Measurements from ENCODE around the gene CRB3. TPM values are rescaled to one million over a fixed set of nuclear protein-coding genes. Genes with fewer than 3 reads are reported as not detected.

The CRB3 gene
- total and polyA plus RNA-seq, 2 of the 8 experiments (the other 6 are each of a cell fraction or from before 2014, with no cell fraction given), result 21.1 to 24.6 TPM

GRCh38 chr19:6501740-6502648 is 37.9 kb downstream of the CRB3 start, which contains the start of gene TUBB4A (continued):
- TF ChIP-seq BCL11A (IDR thresholded peaks at IDR 0.05; ENCODE audit: low read depth in 2 of 2, low read length in 2 of 2) (no peak), HDAC2 (IDR thresholded peaks at IDR 0.05; ENCODE audit: borderline replicate concordance in 1 of 2, low read depth in 2 of 2, low read length in 2 of 2) (0 out of 4 replicates have a peak, but pooled peaks of 1 of the 2 experiments have one; percentile 15), POU5F1 (IDR thresholded peaks at IDR 0.05; ENCODE audit: low read depth, low read length) (no peak), JUN (IDR thresholded peaks at IDR 0.05; ENCODE audit: low read depth, low read length) (no peak), TBP (IDR thresholded peaks at IDR 0.05; ENCODE audit: low read depth, low read length) (no peak), ASH2L (IDR thresholded peaks at IDR 0.05; ENCODE audit: low read length) (peak; percentile 47), ATF2 (IDR thresholded peaks at IDR 0.05; ENCODE audit: low read length) (no peak), KDM4A (IDR thresholded peaks at IDR 0.05; ENCODE audit: low read depth, low read length, severe bottlenecking) (peak; percentile 74), RXRA (IDR thresholded peaks at IDR 0.05; ENCODE audit: insufficient read depth, low read depth, low read length) (no peak), SP2 (IDR thresholded peaks at IDR 0.05; ENCODE audit: low read length) (no peak), CBX5 (IDR thresholded peaks at IDR 0.05; ENCODE audit: low read depth, low read length) (no peak), SRF (IDR thresholded peaks at IDR 0.05; ENCODE audit: low read depth, low read length) (no peak), BACH1 (IDR thresholded peaks at IDR 0.05; ENCODE audit: low read length) (no peak), SUZ12 (IDR thresholded peaks at IDR 0.05; ENCODE audit: low read length) (peak; percentile 44; the same call in 1 of the 2 replicates), CTBP2 (IDR thresholded peaks at IDR 0.05; ENCODE audit: borderline replicate concordance, insufficient read depth, insufficient read length, low read length) (no peak), EP300 (IDR thresholded peaks at IDR 0.05; ENCODE audit: borderline replicate concordance in 1 of 2, low read depth in 2 of 2, low read length in 2 of 2) (no peak), RBBP5 (IDR thresholded peaks at IDR 0.05; ENCODE audit: borderline replicate concordance, low read depth, low read length) (peak; percentile 48; the same call in 1 of the 2 replicates), POLR2A (IDR thresholded peaks at IDR 0.05; ENCODE audit: control extremely low read depth in 1 of 2, low read depth in 2 of 2, low read length in 2 of 2) (no peak), SP1 (IDR thresholded peaks at IDR 0.05; ENCODE audit: low read depth, low read length) (no peak), YY1 (IDR thresholded peaks at IDR 0.05; ENCODE audit: low read depth, low read length) (no peak), PHF8 (conservative IDR thresholded peaks at IDR 0.05; ENCODE audit: low read depth, low read length) (peak; percentile 40; the same call in 1 of the 2 replicates)
- TF ChIP-seq, protein P1, sequence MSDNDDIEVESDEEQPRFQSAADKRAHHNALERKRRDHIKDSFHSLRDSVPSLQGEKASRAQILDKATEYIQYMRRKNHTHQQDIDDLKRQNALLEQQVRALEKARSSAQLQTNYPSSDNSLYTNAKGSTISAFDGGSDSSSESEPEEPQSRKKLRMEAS (IDR thresholded peaks at IDR 0.05), result peak; percentile 41

Measured in H1 (cell line).